ENCODE data around the gene ADAM10. TPM values are rescaled to one million over a fixed set of nuclear protein-coding genes. Genes with fewer than 3 reads are reported as not detected.

ADAM10 gene
- total RNA-seq, 1 experiment from 2014 or later: 133 TPM

GRCh38 chr15:58556541-58556940, 193.0 kb downstream of the ADAM10 start:
- Mint-ChIP-seq H3K36me3 (peaks cover 9% of the 10 kb centered on the region; the same call in 1 of the 2 replicates), H3K9me3 (peaks cover 12% of the 10 kb centered on the region), H3K4me3 (no peak overlapping the region), H3K4me1 (peaks cover 26% of the 10 kb centered on the region), H3K27ac (no peak overlapping the region), H3K27me3 (ENCODE audit: low read depth) (no peaks in the 10 kb centered on the region)
- ATAC-seq (no peak), DNase-seq (ENCODE audit: low spot score) (no peak)
- ChIA-PET POLR2A (no interaction called here), CTCF (interaction anchor here (1.2 kb wide), 1 partner anchor 287 kb away, joined by 3 read pairs; no protein-coding TSS in a partner anchor)
- TF ChIP-seq STAT6 (CRISPR knock-in tag; conservative IDR thresholded peaks at IDR 0.05; ENCODE audit: low read depth) (no peak), KAT7 (CRISPR knock-in tag; IDR thresholded peaks at IDR 0.05; ENCODE audit: borderline replicate concordance) (no peak), ZMAT4 (CRISPR knock-in tag; IDR thresholded peaks at IDR 0.05) (no peak), MLX (CRISPR knock-in tag; IDR thresholded peaks at IDR 0.05) (no peak), TEAD4 (CRISPR knock-in tag; IDR thresholded peaks at IDR 0.05) (no peak), E2F4 (CRISPR knock-in tag; IDR thresholded peaks at IDR 0.05; ENCODE audit: borderline replicate concordance, low read depth) (no peak), FOXP1 (CRISPR knock-in tag; IDR thresholded peaks at IDR 0.05; ENCODE audit: borderline replicate concordance) (no peak), GABPB1 (CRISPR knock-in tag; IDR thresholded peaks at IDR 0.05) (no peak), E2F5 (CRISPR knock-in tag; IDR thresholded peaks at IDR 0.05) (no peak), ZNF416 (CRISPR knock-in tag; IDR thresholded peaks at IDR 0.05) (no peak), ESRRA (CRISPR knock-in tag; IDR thresholded peaks at IDR 0.05; ENCODE audit: borderline replicate concordance) (no peak), CREM (CRISPR knock-in tag; IDR thresholded peaks at IDR 0.05) (no peak), AFF4 (CRISPR knock-in tag; IDR thresholded peaks at IDR 0.05; ENCODE audit: borderline replicate concordance) (no peak), TEAD1 (CRISPR knock-in tag; IDR thresholded peaks at IDR 0.05) (no peak), ZNF532 (CRISPR knock-in tag; IDR thresholded peaks at IDR 0.05; ENCODE audit: borderline replicate concordance) (no peak), RELA (CRISPR knock-in tag; IDR thresholded peaks at IDR 0.05; ENCODE audit: borderline replicate concordance) (no peak), SMAD3 (CRISPR knock-in tag; IDR thresholded peaks at IDR 0.05; ENCODE audit: borderline replicate concordance) (no peak), CBFB (CRISPR knock-in tag; IDR thresholded peaks at IDR 0.05; ENCODE audit: low read depth) (no peak), NR3C1 (CRISPR knock-in tag; conservative IDR thresholded peaks at IDR 0.05; ENCODE audit: low read depth) (no peak), NR2C2 (CRISPR knock-in tag; IDR thresholded peaks at IDR 0.05) (no peak)
